HepG2 (cell line): ENCODE measurements around the gene PDE4D. TPM values are rescaled to one million over a fixed set of nuclear protein-coding genes. Genes with fewer than 3 reads are reported as not detected.

Experiments
- ATAC-seq: fragments of 200-7000 bp; cut with Tn5 transposase; 3 replicates; pipeline ENCODE4 v1.9.1; 2020; ENCODE audit warnings: mild to moderate bottlenecking, moderate library complexity
- BruUV-seq: library from RNA; stranded (reverse); fragments of 400-500 nt; replicated peaks from 2 replicates; lab custom pipeline; 2021; lab: Mats Ljungman, UMichigan
- CTCF ChIA-PET: fragments of 300-600 bp; formaldehyde crosslinking; extraction: SDS; loops from one replicate; lab custom pipeline; 2021; ENCODE audit warnings: low total read pairs, inconsistent platforms, low intra/inter-chr PET ratio; lab: Yijun Ruan, JAX
- POLR2A ChIA-PET: fragments of 350-600 bp; sonication (Branson Sonifier 250); formaldehyde crosslinking; loops from one replicate; lab custom pipeline; 2020; ENCODE audit warnings: antibody characterized with exemption, inconsistent platforms; lab: Yijun Ruan, JAX
- DNase-seq: peaks from one replicate; pipeline ENCODE4 v3.0.0-alpha.2; 2015; ENCODE audit warnings: low spot score
- FAIRE-seq: peaks from 3 replicates; lab custom pipeline; 2011; peaks lifted over from hg19 to GRCh38; lab: Jason Lieb, UNC
- H2AFZ ChIP-seq: one replicate; pipeline ENCODE4 v1.6.1; 2011; ENCODE audit warnings: low read length, inconsistent platforms
- H3K27ac ChIP-seq: fragments of 300-600 bp; 3 replicates; pipeline ENCODE4 v1.8.0; 2011; ENCODE audit warnings: mixed run types, mild to moderate bottlenecking, mixed read lengths, low read length, inconsistent platforms; ENCODE audit not compliant: insufficient read depth; ENCODE audit errors: extremely low read length
- H3K27me3 ChIP-seq, 2 experiments: fragments of 200-600 bp in 1 of 2; 2 replicates in 1 of 2; 3 replicates in 1 of 2; pipeline versions ENCODE4 v1.6.0 to v1.8.0; 2011; ENCODE audit warnings: low read length in 2 of 2, mild to moderate bottlenecking in 2 of 2, moderate library complexity in 2 of 2, inconsistent platforms in 1 of 2; ENCODE audit not compliant: insufficient read depth in 2 of 2, control insufficient read depth in 1 of 2
- H3K36me3 ChIP-seq, 2 experiments: fragments of 200-600 bp in 1 of 2; replicated peaks in 1 of 2; 2 replicates in 1 of 2; 3 replicates in 1 of 2; pipeline versions ENCODE4 v1.5.1 to v1.8.0; 2011; ENCODE audit warnings: low read length in 2 of 2, inconsistent platforms in 1 of 2; ENCODE audit not compliant: insufficient read depth in 2 of 2, control insufficient read depth in 1 of 2
- H3K4me1 ChIP-seq: 2 replicates; pipeline ENCODE4 v1.5.1; 2012; ENCODE audit warnings: low read length, inconsistent platforms; ENCODE audit not compliant: insufficient read depth
- H3K4me2 ChIP-seq: 2 replicates; pipeline ENCODE4 v1.6.0; 2011; ENCODE audit warnings: low read depth, low read length, inconsistent platforms
- H3K4me3 ChIP-seq, 3 experiments: fragments of 200-600 bp in 1 of 3; sonication (generic), shearing (Covaris generic) in 1 of 3; replicated peaks in 1 of 3; 2 replicates each; pipeline ENCODE4 v1.5.1; 2011 to 2016; ENCODE audit warnings: low read length in 3 of 3, inconsistent platforms in 2 of 3, low read depth in 2 of 3, mild to moderate bottlenecking in 2 of 3, control low read depth in 1 of 3, mixed read lengths in 1 of 3; ENCODE audit not compliant: insufficient read depth in 1 of 3
- H3K79me2 ChIP-seq: one replicate; pipeline ENCODE4 v1.6.1; 2011; ENCODE audit warnings: low read length, inconsistent platforms; ENCODE audit not compliant: insufficient read depth
- H3K9ac ChIP-seq: 2 replicates; pipeline ENCODE4 v1.6.0; 2011; ENCODE audit warnings: mild to moderate bottlenecking, low read depth, low read length, inconsistent platforms; ENCODE audit not compliant: insufficient read depth
- H3K9me3 ChIP-seq: 2 replicates; pipeline ENCODE4 v1.5.1; 2012; ENCODE audit warnings: mild to moderate bottlenecking, low read length
- H4K20me1 ChIP-seq: 2 replicates; pipeline ENCODE4 v1.6.0; 2011; ENCODE audit warnings: inconsistent platforms, mild to moderate bottlenecking, low read length, moderate library complexity; ENCODE audit not compliant: insufficient read depth
- AGO2 ChIP-seq: fragments of 200-400 bp; formaldehyde crosslinking; optimal IDR thresholded peaks from 2 replicates; pipeline ENCODE3; 2017; ENCODE audit warnings: mild to moderate bottlenecking, low read depth, low read length, moderate library complexity
- ATF4 ChIP-seq, 2 experiments: fragments of 450-650 bp in 1 of 2; sonication (generic) in 1 of 2; formaldehyde crosslinking; IDR thresholded peaks; 2 replicates each; pipeline versions ENCODE4 v1.5.0 to v1.8.0; 2020 to 2022; ENCODE audit warnings: mild to moderate bottlenecking in 1 of 2, missing genetic modification reagents in 1 of 2
- CCAR2 ChIP-seq: fragments of 200-400 bp; formaldehyde crosslinking; optimal IDR thresholded peaks from 2 replicates; pipeline ENCODE3; 2018; ENCODE audit warnings: low read depth, mild to moderate bottlenecking, low read length, moderate library complexity
- CENPX ChIP-seq: sonication (generic); formaldehyde crosslinking; IDR thresholded peaks from 2 replicates; pipeline ENCODE4 v1.9.0; 2021; ENCODE audit warnings: mild to moderate bottlenecking, missing genetic modification reagents, moderate library complexity
- FOXP1 ChIP-seq, 2 experiments: fragments of 450-650 bp in 1 of 2; IDR thresholded peaks; 2 replicates each; pipeline ENCODE4 v1.6.1; 2017 to 2018; ENCODE audit warnings: antibody characterized with exemption in 1 of 2
- HIVEP1 ChIP-seq: sonication (generic); formaldehyde crosslinking; IDR thresholded peaks from 2 replicates; pipeline ENCODE4 v1.4.0; 2020; ENCODE audit warnings: mild to moderate bottlenecking, missing genetic modification reagents
- KLF16 ChIP-seq, 2 experiments: sonication (generic) in 1 of 2; formaldehyde crosslinking in 1 of 2; IDR thresholded peaks; 2 replicates each; pipeline versions ENCODE4 v1.6.1 to v1.8.0; 2016 to 2023; ENCODE audit warnings: missing genetic modification reagents in 2 of 2, missing compliant biosample characterization in 1 of 2
- MTA1 ChIP-seq: sonication (generic); formaldehyde crosslinking; IDR thresholded peaks from 2 replicates; pipeline ENCODE4 v1.4.0; 2020; ENCODE audit warnings: missing genetic modification reagents, mild to moderate bottlenecking, borderline replicate concordance
- NFIB ChIP-seq: sonication (generic); formaldehyde crosslinking; IDR thresholded peaks from 2 replicates; pipeline ENCODE4 v1.9.0; 2021; ENCODE audit warnings: missing genetic modification reagents, mild to moderate bottlenecking, borderline replicate concordance
- NPAS2 ChIP-seq: sonication (generic); formaldehyde crosslinking; IDR thresholded peaks from 2 replicates; pipeline ENCODE4 v1.8.0; 2022; ENCODE audit warnings: mild to moderate bottlenecking, missing genetic modification reagents, borderline replicate concordance
- PAF1 ChIP-seq: IDR thresholded peaks from 2 replicates; pipeline ENCODE4 v1.6.1; 2016; ENCODE audit warnings: missing genetic modification reagents, missing compliant biosample characterization
- TARDBP ChIP-seq: sonication (generic); formaldehyde crosslinking; IDR thresholded peaks from 2 replicates; pipeline ENCODE4 v1.8.0; 2022; ENCODE audit warnings: mild to moderate bottlenecking, missing genetic modification reagents
- ZNF121 ChIP-seq: sonication (generic); formaldehyde crosslinking; IDR thresholded peaks from 2 replicates; pipeline ENCODE4 v1.5.0; 2020; ENCODE audit warnings: mild to moderate bottlenecking, missing genetic modification reagents
- ZNF263 ChIP-seq: sonication (generic); formaldehyde crosslinking; IDR thresholded peaks from 2 replicates; pipeline ENCODE4 v1.4.0; 2020; ENCODE audit warnings: missing genetic modification reagents
- ZNF350 ChIP-seq: sonication (generic); formaldehyde crosslinking; IDR thresholded peaks from 2 replicates; pipeline ENCODE4 v1.4.0; 2020; ENCODE audit warnings: mild to moderate bottlenecking, low read depth, missing genetic modification reagents, borderline replicate concordance
- ZNF615 ChIP-seq: sonication (generic); formaldehyde crosslinking; IDR thresholded peaks from 2 replicates; pipeline ENCODE4 v1.5.0; 2020; ENCODE audit warnings: mild to moderate bottlenecking, missing genetic modification reagents, borderline replicate concordance
- ZNF75D ChIP-seq: sonication (generic); formaldehyde crosslinking; IDR thresholded peaks from 2 replicates; pipeline ENCODE4 v1.8.1; 2023; ENCODE audit warnings: missing genetic modification reagents, mild to moderate bottlenecking, borderline replicate concordance
- WGBS: methylation state at CpG from one replicate; pipeline ENCODE4 v1.1.6; 2017; ENCODE audit warnings: low lambda C conversion rate; 5-methylcytosine and 5-hydroxymethylcytosine counted together
- in situ Hi-C: cut with HindIII; loops from 2 replicates; pipeline ENCODE4 v1.10.0; 2017; ENCODE audit warnings: low pct_unique_long_range_greater_than_20kb; ENCODE audit not compliant: extremely low pct_ligation_motif_present
- intact Hi-C: fragments of 100-400 bp; cut with micrococcal nuclease; formaldehyde crosslinking; loops from one replicate; pipeline ENCODE4 v1.10.0; 2022; ENCODE audit not compliant: unreplicated experiment
- polyA plus RNA-seq, 8 experiments: library from polyadenylated mRNA; depleted of rRNA in 3 of 8; stranded (reverse) in 7 of 8; unstranded in 1 of 8; fragments of >200 nt; fragmentation: Illumina TruSeq in 4 of 8; extraction: Trizol in 4 of 8; gene quantifications; 2 replicates each; pipeline versions ENCODE4 v1.2.1 to v1.2.3, GENCODE V29; 2011 to 2016; ENCODE audit warnings: low read depth in 4 of 8, missing spikeins in 1 of 8, mixed read lengths in 1 of 8; ENCODE audit not compliant: insufficient read depth in 1 of 8
- total RNA-seq, 5 experiments: library from RNA; depleted of rRNA; stranded (reverse); fragments of >200 nt; fragmentation: Illumina TruSeq; extraction: Trizol; gene quantifications; 2 replicates each; pipeline ENCODE4 v1.2.3, GENCODE V29; 2016; ENCODE audit warnings: low read depth in 1 of 5
- TF ChIP-seq, protein P1 (sequence below): sonication (generic); formaldehyde crosslinking; IDR thresholded peaks from 2 replicates; pipeline ENCODE4 v1.5.1; 2020; ENCODE audit warnings: mild to moderate bottlenecking, missing genetic modification reagents, borderline replicate concordance

Gene PDE4D
- total and polyA plus RNA-seq, 2 of the 13 experiments (the other 11 are each of a cell fraction or from before 2014, with no cell fraction given): 7.0 to 12.2 TPM

- no peak overlapping the region for H3K4me3 ChIP-seq
- H3K27ac ChIP-seq: no peak overlapping the region
- H2AFZ ChIP-seq: no peak overlapping the region
- H3K36me3 ChIP-seq: no peaks in the 10 kb centered on the region
- no peak overlapping the region for H3K4me2 ChIP-seq
- no TSS peak for BruUV-seq
- POLR2A ChIA-PET: no interaction called here
- intact Hi-C loops (no loop called here), in situ Hi-C loops (loop anchor here (5.0 to 25.0 kb wide), 2 partner anchors 177 to 482 kb away; no protein-coding TSS in a partner anchor)
- H3K4me1 ChIP-seq: no peaks in the 10 kb centered on the region
- peaks cover 6% of the 10 kb centered on the region for H3K9me3 ChIP-seq
- ATAC-seq (no peak), FAIRE-seq (no peak), DNase-seq (no peak)
- H3K9ac ChIP-seq: no peak overlapping the region
- no peaks in the 10 kb centered on the region for H3K79me2 ChIP-seq
- CTCF ChIA-PET: no interaction called here
- WGBS: 27% methylated on average over 4 of the region's 4 CpGs
- H3K27me3 ChIP-seq: no peaks in the 10 kb centered on the region
- no peaks in the 10 kb centered on the region for H4K20me1 ChIP-seq
- no peak for TF ChIP-seq ZNF350 (CRISPR knock-in tag)
- no peak for TF ChIP-seq HIVEP1 (CRISPR knock-in tag)
- TF ChIP-seq MTA1 (CRISPR knock-in tag): no peak
- no peak for TF ChIP-seq TARDBP
- TF ChIP-seq ZNF615: no peak
- no peak for TF ChIP-seq KLF16 (CRISPR knock-in tag; IDR thresholded peaks at IDR 0.05)
- no peak for TF ChIP-seq CENPX (CRISPR knock-in tag)
- no peak for TF ChIP-seq NFIB (CRISPR knock-in tag)
- TF ChIP-seq AGO2: no peak
- no peak for TF ChIP-seq ZNF263
- TF ChIP-seq, protein P1, sequence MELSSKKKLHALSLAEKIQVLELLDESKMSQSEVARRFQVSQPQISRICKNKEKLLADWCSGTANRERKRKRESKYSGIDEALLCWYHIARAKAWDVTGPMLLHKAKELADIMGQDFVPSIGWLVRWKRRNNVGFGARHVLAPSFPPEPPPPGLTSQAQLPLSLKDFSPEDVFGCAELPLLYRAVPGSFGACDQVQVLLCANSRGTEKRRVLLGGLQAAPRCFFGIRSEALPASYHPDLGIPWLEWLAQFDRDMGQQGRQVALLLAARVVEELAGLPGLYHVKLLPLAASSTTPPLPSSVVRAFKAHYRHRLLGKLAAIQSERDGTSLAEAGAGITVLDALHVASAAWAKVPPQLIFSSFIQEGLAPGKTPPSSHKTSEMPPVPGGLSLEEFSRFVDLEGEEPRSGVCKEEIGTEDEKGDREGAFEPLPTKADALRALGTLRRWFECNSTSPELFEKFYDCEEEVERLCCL (CRISPR knock-in tag): no peak
- TF ChIP-seq ZNF121 (CRISPR knock-in tag): no peak
- no peak for TF ChIP-seq ATF4 (CRISPR knock-in tag; IDR thresholded peaks at IDR 0.05)
- no peak for TF ChIP-seq ZNF75D
- TF ChIP-seq NPAS2: no peak
- no peak for TF ChIP-seq FOXP1 (IDR thresholded peaks at IDR 0.05)
- no peak for TF ChIP-seq FOXP1 (CRISPR knock-in tag; IDR thresholded peaks at IDR 0.05)
- TF ChIP-seq CCAR2: no peak
- no peak for TF ChIP-seq PAF1
Measured at GRCh38 chr5:59368951-59369350, 524.6 kb downstream of the PDE4D start.
